HG02981 (cell line): ENCODE measurements around the gene SYCE1.
"Not testable (repeated sequence)": the region's sequence is repeated elsewhere in the genome, so short reads cannot be mapped to it uniquely, and the experiment has no call there.

Experiments
- ATAC-seq: cut with Tn5 transposase; IDR thresholded peaks from one replicate; pipeline ENCODE4 v1.9.1; 2021; ENCODE audit warnings: mild to moderate bottlenecking, moderate library complexity; ENCODE audit not compliant: unreplicated experiment

The SYCE1 gene

DNA sequence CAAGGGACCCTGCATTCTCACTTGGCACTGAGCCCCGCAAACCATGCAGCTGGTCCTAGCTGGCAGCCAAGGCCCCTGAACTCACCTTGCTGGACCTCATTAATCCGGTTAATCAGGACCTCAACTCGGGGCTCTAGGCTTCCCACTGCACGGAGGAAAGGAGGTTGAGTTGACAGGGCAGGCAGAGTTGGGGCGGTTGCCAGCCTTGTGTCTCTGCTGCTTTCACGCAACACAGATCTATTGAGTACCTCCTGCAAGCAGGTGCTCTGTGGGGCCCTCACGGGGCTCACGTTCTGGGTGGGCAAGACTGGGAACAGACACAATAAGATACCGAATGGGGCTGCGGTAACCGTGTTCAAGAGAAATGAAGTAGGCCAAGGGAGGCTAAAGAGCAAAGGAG is 6.2 kb downstream of the SYCE1 start:
- ATAC-seq = no peak

DNA sequence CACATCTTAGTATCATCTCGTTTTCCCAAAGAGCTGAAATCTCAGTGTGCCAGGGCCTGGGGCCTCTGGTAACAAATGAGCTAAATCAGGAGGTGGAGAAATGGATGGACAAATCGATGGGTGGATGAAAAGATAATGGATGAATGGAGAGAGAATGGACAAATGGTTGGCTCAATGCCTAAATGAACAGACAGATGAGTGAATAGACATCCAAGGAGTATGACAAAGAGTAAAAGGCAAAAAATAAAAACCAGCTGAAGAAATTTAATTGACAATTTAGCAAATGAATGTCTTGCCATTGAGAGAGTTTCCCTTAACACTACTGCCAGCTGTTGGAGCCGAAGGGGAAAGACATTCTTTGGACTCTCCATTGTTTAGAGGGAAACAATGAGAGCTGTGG is 8.0 kb downstream of the SYCE1 start:
- ATAC-seq = no peak

DNA sequence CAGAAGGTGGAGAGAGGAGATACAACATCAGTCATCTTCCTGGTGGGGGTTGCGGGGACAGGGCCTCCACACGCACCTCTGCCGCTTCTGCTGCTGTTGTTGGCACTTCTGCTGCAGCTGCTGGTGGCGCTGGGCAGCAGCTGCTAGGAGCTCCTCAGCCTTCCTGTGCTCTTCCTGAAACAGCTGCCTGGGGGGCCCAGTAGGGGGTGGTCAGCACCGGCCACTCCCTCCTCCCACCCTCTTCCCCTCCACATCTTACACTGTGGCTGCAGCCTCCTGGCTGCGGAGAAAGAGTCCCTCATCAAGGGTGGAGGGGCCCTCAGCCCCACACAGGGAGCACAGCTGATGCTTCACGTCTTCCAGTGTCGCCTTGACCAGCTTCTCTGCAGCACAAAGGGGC is 9.9 kb downstream of the SYCE1 start:
- ATAC-seq = no peak

DNA sequence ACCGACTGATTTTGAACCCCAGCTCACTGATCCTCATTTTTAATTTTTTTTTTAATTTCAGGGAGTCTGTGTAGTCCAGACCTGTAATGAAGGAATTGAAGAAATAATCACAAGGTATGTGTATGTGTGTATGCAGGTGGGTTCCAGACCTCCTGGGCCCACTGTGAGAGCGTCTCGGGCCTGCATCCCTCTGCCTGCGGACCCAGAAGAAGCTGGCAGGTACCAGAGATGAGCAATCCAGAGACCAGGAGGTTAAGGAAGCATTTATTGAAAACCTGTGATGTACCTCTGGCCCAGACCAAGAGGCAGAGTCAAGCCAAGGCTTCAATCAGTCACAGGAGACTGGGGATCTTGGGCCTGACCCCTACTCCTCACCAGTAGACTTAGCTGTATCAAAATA is 10.8 kb downstream of the SYCE1 start:
- no peak for ATAC-seq

DNA sequence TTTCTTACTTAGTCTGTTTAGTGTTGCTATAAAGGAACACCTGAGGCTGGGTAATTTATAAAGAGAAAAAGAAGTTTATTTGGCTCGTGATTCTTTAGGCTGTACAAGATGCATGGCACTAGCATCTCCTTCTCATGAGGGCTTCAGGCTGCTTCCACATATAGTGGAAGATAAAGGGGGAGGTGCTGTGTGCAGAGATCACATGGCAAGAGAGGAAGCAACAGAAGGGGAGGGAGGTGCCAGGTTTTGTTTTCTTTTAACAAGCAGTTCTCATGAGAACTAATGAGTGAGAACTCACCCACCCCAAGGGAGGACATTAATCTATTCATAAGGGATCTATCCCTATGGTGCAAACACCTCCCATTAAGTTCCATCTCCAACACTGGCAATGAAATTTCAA is 20.9 kb downstream of the SYCE1 start:
- ATAC-seq = no peak

DNA sequence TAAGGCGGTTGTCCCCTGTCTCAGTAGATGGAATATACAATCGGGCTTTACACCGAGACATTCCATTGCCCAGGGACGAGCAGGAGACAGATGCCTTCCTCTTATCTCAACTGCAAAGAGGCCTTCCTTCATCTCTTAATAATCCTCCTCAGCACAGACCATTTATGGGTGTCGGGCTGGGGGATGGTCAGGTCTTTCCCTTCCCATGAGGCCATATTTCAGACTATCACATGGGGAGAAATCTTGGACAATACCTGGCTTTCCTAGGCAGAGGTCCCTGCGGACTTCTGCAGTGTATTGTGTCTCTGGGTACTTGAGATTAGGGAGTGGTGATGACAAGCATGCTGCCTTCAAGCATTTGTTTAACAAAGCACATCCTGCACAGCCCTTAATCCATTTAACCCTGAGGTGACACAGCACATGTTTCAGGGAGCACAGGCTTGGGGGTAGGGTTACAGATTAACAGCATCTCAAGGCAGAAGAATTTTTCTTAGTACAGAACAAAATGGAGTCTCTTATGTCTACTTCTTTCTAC is 23.9 kb downstream of the SYCE1 start:
- not testable (repeated sequence) for ATAC-seq

DNA sequence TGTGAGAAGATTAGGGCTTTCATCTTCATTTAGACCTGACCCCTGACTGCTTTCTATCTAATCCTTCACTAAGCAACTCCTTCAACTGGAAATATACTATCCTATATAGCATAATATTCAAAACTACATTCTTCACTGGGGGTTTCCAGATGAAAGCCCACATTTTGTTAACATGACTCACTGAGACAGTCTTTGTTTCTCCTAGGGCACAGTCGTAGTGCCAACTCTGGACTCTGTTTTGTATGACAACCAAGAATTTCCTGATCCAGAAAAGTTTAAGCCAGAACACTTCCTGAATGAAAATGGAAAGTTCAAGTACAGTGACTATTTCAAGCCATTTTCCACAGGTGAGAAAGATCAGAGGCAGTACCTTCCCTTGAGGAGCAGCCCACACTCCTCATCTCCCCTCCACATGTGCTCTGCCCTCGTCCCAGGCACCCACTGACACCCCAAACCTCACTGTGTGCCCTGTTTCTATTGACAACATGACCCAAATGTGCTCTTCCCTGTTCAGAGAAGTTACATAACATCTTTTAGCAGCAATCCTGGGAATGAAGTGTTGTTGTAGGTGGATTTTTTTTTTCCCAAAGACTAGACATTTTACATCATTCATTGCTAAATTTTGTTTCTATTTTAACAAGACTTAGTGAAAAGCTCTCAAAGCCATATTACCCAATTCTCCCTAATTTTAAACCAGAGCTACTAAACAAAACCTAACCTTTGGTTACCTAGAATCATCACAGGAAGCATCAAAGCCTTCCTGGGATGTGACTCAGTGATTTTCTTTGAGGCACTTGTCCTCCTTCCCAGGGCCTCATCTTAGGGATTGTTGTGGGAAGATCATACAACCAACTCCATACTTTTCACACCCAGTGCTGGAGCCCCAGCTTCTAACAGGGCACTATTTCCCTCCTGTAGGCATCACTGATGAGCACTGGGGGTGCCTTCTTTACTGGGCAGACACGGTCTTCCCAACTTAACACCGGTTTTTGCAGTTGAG is 27.5 kb downstream of the SYCE1 start:
- no peak for ATAC-seq

DNA sequence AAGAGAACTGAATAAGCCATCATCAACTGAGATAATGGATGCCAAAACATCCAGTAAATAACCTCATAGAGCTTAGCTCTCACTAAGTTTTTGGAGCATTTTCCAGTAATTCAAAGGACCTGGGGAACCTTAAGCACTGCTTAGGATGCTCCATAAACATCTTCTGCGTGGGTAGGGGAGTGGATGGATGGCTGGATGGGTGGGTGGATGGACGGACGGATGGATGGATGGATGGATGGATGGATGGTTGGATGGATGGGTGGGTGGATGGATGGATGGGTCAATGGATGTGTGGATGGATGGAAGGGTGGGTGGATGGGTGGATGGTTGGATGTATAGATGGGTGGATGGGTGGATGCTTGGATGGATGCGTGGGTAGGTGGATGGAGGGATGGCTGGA is 29.2 kb downstream of the SYCE1 start:
- no peak for ATAC-seq

DNA sequence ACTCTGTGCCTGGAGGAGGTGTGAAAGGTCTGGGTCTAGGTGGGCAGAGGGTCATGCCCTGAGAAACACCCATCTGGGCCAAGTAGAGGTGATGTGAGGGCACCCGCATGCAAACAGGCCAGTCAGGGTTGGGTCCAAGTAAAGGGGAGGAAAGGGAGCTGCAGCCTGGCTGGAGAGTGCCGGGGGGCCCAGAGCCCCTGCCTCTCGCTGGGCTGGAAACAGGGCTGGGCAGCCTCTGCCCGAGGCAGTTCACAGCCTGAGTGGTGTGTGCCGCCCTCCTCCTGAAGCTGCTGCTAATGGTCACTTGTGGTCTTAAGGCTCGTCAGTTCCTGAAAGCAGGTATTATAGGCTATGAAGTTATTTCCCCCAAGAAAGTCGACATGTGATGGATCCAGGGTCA is 31.0 kb downstream of the SYCE1 start:
- no peak for ATAC-seq

DNA sequence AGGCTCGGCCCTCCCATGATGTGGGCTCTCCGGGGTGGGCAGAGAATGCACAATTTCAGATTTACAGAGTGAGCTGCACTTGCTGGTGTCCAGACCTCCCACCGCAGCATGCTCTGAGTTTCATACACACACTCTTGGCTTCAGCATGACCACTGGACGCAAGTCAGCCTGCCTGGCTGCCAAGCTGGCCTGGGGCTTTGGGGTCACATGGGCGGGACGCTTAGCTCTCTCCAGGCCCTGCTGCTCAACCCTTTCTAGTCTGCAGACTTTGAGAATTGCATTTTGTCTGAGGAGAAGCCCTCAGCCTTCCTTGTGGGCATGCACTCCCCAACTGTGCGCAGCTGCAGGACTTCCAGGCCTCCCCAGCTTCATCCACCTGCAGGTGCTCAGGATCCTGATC is 32.5 kb downstream of the SYCE1 start:
- ATAC-seq = no peak

DNA sequence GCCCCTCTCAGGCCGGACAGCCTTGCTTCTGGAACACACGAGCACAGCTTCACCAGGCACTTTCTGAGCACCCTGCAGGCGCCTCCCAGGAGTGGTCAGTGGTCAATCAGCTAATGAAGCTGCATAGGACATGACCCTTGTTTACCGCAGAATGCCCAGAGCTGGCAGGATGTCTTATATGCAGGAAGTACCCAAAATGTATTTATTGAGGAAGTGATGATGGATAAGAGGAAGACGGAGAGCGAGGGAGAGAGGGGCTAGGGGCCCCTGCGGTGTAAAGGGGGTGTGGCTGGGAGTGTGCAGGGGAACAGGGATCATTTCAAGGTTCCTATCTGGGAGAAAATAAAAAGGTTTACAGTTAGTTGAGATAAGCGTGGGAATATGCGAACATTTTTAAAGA is 34.9 kb downstream of the SYCE1 start:
- ATAC-seq = no peak

DNA sequence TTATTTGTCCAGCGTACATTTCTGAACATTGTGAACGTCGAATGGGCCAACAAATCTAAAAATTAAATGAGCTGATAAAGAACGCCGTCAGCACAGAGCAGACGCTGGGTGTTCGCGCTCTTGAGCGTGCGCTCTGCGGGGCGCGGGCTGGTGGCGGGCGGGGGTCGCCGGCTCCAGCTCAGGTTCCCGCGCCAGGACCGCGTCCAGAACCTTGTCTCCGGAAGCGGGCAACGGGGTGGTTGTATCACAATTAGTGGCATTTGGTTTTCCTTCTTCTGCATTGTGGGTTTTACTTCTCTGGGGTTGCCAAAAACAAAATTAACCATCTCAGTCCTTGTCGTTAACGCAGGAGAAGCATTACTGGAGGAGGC is 35.8 kb downstream of the SYCE1 start:
- ATAC-seq = no peak

DNA sequence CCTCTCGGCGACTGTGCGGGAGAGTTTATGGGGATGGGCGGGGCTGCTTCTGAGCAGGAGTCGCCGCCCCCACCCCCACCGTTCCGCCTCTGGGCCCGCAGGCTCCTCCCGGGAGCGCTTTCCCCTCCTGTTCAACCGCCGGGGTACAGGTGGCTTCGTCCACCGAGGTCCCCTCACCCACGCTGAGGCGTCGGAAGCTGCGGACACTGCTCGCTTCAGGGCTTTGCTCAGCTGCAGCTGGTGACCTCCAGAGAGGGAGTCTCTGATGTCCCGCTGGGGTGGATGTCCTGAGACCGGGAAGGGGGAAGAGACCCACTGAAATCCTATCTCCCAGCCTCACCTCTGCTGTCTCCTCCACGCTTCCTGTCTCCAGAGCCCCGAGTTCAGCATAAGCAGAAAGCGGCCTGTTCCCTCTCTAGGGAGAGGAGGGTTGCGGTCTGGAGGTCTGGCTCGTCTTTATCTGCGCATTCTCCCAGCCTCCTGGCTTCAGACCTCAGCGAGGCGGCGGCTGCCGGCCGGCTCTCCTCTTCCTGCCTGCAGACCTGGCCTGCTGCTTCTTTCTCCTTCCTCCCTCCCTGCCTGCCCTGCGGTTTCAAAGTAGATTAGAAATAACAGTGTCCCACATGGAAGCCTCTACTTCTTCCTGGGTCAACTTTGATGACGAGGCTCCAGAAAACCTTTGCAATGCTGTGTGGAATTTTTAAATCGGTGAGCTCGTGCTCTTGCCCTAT is 36.4 kb downstream of the SYCE1 start:
- no peak for ATAC-seq

DNA sequence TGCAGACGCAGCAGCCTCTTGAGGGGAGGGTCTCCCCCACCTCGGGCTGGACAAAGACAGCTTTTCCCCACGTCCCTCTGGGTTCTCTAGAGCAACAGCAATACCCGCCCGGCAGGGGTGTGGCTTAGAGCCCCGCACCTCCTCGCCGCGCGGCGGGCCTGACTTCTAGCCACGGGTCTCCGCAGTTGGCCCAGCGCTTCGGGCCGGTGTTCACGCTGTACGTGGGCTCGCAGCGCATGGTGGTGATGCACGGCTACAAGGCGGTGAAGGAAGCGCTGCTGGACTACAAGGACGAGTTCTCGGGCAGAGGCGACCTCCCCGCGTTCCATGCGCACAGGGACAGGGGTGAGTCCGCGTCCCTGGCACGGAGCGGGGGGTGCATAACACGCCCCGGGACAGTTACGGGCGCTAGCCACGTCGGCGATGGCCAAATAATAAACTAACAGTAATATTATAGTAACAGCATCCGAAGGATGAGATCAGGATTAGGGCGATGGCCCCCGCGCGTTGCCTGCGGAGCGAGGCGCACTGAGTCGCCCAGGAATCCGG is 37.0 kb downstream of the SYCE1 start:
- no peak for ATAC-seq

DNA sequence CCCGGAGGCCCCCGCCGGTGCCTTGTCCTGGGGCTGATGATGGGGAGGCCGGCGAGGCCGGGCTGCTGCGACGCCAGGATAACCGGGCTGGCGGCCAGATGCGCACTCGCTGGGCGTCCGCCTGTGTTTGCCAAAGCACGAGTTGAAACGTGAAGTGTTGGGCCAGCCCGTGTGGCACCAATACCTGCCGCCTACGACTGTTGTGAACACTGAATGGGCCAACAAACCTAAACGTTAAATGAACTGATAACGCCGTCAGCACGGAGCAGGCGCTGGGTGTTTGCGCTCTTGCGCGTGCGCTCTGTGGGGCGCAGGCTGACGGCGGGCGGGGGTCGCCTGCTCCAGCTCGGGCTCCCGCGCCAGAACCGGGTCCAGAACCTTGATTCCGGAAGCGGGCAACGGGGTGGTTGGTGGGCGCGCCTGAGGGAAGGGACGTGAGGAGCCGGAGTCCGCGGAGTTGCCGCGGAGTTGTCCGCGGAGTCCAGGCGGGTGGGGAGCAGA is 37.6 kb downstream of the SYCE1 start:
- no peak for ATAC-seq

DNA sequence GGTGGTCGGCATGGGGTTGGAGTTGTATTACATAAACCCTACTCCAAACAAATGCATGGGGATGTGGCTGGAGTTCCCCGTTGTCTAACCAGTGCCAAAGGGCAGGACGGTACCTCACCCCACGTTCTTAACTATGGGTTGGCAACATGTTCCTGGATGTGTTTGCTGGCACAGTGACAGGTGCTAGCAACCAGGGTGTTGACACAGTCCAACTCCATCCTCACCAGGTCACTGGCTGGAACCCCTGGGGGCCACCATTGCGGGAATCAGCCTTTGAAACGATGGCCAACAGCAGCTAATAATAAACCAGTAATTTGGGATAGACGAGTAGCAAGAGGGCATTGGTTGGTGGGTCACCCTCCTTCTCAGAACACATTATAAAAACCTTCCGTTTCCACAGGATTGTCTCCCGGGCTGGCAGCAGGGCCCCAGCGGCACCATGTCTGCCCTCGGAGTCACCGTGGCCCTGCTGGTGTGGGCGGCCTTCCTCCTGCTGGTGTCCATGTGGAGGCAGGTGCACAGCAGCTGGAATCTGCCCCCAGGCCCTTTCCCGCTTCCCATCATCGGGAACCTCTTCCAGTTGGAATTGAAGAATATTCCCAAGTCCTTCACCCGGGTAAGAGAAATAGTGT is 38.3 kb downstream of the SYCE1 start, which contains the start of gene CYP2E1:
TSS of gene CYP2E1 (plus strand) at position 407 of the 632 bp plus-strand sequence. CDS start at position 440, 33 bp downstream.
- no peak for ATAC-seq

DNA sequence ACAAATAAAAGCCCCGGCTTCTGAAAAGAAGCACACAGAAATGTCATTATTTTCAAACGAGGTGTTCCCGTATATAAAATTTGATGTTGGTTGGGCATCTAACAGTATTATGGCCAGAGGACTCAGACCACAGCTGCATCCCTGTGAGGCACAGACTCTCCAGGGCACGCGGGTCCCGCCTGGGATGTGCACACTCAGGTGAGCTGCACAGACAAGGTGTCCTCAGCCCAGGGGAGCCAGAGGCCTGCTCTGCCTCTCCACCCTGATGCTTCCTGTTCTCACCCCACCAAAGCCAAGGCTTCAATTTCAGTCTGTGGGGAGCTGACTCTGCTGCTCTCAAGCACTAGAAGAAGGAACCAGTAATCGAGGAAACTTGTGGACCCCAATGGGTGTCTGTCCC is 39.9 kb downstream of the SYCE1 start:
- no peak for ATAC-seq

DNA sequence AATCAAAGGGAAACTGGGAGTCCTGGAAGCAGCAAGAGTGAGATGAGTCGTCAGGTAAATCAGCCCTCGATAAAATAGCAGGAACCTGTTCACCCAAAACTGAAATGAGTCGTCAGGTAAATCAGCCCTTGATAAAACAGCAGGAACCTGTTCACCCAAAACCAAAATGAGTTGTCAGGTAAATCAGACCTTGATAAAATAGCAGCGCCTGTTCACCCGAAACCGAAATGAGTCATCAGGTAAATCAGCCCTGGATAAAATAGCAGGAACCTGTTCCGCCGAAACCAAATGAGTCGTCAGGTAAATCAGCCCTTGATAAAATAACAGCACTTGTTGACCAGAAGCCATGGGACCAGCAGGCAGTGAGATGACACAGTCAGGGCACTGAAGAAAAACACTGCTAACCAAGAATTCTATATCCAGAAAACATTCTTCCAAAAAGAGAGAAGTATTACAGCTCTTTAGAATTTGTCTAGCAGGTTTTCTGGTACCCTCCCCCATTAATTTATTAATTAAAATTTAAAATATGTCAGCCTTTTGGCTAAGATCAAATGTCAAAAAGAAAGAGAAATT is 41.7 kb downstream of the SYCE1 start:
- no peak for ATAC-seq

DNA sequence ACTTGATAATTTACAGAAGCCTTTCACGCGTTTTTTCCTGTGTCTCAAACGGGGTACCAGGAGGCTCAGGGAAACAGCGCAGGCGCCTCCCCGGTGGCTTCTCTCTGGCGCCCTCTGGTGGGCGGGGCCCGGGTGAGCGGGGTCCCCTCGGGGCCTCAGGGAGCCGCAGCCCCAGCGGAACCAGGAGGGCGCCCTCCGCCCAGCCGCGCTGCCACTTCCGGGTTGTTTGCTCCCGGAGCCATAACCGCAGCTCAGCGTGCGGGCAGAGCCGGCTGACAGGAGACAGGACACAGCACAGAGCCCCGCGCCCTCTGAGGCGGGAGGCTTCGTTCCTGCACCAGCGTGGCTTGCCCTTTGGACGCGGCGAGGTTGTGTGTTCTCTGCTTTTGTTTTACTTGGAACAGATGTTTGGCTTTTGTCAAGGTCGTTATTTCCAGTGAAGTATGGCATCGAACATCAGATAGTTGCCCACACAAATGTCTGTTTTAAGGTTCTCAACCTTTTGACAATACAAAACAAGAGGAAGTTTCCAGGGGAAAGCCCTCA is 45.1 kb downstream of the SYCE1 start:
- peak; percentile 86 for ATAC-seq

DNA sequence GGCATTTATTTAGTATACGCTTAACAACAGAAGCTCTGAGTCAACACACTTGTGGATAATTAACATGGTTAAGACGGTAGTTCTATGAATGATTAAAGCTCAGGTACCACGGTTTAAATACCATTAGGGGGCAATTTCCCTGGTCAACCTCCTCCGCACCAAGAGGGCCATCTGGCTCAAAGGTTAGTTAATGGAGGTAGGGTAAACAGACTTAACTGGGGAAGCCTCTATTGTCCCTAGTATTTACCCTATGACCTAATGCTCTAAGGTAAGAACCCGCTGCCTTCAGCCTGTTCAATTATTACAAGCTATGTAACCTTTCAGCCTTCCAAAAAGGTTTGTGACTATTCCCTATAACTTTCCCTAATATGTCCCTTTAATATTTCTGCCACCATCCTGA is 46.9 kb downstream of the SYCE1 start:
- not testable (repeated sequence) for ATAC-seq
